NOMO-1 treated with dmso at 0.1 percent for 144 hours (cell line): ENCODE results near the gene SYT2.
"Not testable (repeated sequence)": the region's sequence is repeated elsewhere in the genome, so short reads cannot be mapped to it uniquely, and the experiment has no call there.

ENCODE experiments used
- DNase-seq: peaks from one replicate; lab custom pipeline; 2025; ENCODE audit not compliant: unreplicated experiment; lab: John Stamatoyannopoulos, UW

SYT2 gene

DNA sequence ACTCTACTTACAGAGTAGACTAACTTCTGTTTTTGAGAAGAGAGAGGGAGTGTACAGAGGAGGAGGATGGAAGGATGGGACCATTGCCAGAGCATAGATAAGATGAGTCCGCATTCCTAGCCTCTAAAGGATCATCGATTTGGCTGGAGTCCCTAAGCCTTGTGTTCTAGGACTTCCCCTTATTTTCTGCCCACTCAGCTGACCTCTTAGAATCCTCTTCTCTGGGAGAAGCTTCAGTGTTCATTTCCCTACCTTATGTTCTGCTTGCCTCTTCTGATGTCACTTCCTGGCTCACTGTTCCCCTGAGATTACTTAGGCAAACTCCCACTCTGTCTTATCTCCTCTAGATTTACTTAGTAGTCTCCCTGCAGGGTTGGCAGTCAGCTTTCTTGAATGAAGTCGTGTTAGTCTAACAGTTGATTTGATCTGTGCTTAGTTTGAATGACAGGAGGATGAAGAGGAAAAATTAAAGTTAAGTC lies 156.7 kb downstream of the SYT2 start:
- no peak for DNase-seq

DNA sequence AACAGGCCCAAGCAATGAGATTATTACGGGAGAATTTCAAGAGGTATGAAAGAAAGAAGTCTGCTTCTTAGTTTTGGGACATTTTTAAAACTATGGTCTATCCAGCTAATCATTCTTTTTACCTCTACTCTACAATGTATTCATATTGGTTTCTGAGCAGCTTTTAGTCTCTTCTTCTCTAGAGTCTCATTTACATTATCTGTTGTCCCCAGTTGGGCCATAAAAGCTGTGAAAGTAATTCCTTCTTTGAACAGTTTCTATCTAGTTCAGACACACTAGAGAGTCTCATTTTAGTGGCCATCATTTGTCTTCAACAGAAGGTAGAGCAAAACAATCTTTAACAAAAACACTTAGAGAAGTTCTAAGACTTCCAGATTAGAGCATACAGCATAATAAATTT lies 157.2 kb downstream of the SYT2 start:
- DNase-seq, result not testable (repeated sequence)

DNA sequence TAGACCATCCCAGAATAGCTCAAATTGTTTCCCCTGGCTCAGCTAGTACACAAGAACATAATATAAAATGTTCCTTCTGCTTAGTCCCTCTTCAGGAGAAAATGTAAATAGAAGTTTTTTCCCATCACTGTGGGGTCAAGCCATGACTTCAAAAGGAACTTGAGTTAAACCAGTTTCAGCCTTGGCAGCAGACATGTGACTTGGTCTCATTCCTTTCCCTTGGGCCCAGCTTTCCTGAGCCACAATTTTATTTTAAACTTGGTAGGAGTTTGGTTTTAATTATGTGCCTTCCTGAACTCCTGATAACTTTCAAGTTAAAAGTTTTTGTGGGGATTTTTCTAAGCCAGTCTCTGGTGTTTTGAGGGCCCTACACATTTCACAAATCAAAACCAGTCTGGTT lies 157.6 kb downstream of the SYT2 start:
- DNase-seq, result not testable (repeated sequence)

DNA sequence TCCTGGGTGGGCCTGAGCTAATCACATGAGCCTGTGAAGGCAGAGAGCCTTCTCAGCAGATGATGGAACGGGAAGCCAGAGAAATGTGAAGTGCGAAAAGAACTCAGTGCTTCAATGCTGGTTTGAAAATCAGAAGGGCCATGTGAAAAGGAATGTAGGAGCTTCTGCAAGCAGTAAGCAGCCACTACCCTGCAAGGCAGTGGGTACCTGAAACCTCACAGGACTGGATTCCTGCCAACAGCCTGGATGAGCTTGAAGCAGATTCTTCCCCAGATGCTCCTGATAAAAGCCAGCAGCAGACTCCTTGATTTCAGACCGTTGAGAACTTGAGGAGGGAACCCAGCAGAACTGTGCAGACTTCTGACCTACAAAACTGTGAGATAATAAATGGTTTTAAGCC lies 158.6 kb downstream of the SYT2 start:
- no peak for DNase-seq

DNA sequence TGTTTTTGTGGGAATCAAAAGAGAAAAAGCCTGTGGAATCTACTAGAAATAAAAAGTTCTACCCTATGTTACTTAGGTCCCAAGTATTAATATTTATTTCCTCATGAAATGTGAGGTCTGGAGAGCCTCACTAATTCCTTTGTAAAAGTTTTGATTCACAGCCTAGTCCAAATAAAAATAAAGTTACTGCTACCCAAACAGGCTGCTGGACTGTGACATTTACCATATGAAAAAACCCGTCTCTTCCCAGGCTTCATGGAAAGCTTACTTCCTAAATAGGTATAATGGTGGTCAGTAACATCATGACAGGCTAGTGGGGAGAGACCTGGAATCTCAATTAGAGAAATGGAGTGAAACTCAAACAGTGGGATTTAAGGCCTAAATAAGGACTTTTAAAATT lies 160.2 kb downstream of the SYT2 start:
- not testable (repeated sequence) for DNase-seq

DNA sequence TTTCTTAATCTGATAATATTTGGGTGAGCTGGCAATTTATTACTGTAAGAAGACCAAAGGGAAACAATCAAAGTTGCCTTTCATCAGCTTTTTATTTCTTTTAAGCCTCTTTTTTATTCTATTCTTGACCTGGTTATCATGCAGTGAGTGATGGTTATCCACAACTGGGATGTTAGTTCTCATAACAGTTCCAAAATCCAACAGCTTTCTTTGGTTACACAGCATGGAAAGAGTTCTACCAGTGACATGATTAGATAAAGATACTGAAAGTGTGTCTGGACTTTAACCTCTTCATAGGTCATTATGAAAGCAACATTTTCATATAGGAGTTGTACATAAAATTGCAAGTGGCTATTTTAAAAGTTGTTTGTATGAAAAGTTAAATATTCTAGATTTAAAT lies 163.0 kb downstream of the SYT2 start:
- DNase-seq, result no peak

DNA sequence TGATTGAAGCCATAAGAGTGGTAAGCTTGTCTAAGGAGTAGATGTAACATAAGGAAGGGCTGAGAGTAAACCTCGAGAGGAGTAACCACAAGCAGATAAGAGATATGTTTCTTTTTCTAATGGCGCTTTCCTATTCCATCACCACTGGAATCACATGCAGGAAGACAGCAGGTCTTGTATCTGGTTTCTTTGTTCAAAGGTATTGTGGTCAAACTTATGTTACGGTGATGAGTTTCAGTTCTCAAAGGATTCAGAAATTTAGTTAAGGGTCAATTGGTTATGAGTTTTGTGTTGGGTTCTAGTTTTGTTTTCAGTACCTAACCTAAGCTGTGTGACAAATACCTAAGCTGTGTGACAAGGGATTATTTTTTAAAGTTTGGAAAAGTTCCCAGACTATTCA lies 163.5 kb downstream of the SYT2 start:
- not testable (repeated sequence) for DNase-seq

DNA sequence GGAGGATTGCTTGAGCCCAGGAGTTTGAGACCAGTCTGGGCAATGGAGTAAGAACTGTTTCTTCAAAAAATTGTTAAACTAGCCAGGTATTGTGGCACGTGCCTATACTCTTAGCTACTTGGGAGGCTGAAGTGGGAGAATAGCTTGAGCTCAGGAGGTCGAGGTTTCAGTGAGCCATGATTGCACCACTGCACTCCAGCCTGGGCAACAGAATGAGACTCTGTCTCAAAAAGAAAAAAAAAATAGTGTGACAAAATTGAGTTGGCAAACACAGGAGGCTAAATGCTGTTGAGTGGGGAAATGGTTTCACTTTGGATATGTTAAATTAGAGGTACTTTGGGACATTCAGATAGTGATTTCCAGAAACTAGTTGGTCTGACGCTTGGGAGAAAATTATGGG lies 163.9 kb downstream of the SYT2 start:
- DNase-seq, result not testable (repeated sequence)

DNA sequence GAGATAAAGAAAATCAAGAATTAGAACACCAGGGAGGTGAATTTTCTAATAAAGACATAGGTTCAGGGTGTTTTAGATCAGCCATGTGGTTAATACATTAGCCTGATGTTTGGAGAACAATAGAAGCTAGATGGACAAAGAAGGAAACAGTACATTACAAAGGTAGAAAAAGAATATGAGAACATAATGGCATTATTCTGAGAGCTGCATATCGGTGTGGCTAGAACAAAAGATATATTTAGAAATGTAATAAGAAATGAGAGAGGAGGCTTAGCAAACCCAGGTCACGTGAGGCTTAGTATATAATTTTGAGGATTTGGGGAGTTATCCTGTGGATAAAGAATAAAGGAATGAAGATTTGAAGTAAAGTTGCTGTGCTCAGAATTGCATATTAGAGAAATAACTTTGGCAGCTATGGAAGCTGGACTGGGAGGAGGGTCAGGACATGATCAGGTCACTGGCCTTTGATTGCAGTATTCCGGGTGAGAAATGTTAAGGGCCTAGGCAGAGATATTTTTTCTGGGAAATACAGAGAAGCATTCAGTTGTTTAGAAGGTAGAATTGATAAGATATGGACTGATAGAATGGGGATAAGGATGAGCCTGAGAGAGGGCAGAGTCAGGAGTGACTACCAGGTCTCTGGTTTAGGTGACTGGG lies 164.5 kb downstream of the SYT2 start:
- not testable (repeated sequence) for DNase-seq

DNA sequence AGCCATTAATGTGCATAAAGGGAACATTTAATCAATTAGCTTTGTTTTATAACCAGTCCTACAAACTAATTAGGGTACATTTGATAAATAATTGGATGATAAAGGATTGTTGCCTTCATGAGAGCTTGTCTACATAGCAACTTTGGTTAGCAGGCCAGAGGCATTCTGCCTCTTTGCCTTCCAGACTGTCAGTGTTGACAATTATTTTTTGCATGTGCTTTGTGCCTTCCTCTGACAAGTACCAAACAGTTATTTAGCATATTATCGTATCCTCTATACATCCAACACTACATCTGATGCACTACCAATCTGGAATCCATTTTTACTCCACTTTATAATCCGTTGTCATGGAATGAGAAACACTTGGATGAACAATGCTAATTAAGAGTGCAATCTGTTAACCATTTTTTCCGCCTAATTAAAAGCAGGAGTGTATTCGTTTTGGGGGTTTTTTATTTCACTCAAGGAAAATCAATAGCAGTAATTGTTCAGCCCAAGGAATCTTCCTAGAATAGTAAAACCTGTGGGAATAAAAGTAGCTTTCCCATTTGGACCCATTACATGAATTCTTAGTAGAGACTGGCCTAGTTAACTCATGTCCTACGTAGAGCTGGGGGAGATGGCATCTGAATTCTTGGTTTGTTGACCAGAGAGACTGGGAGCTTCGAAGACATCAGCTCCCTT lies 165.3 kb downstream of the SYT2 start:
- DNase-seq, result not testable (repeated sequence)

DNA sequence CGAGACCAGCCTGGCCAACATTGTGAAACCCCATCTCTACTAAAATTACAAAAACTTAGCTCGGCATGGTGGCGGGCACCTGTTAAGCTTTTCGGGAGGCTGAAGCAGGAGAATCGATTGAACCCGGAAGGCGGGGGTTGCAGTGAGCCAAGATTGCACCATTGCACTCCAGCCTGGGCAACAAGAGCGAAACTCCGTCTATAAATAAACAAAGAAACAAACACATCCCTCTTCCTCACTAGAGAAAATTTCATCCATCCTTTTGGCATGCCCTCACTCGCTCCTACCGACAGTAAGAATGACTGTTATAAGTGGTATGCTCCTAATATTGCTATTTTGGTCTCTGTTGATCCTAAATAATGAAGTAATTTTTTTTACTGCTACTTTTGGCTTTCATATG lies 166.7 kb downstream of the SYT2 start:
- DNase-seq, result not testable (repeated sequence)

DNA sequence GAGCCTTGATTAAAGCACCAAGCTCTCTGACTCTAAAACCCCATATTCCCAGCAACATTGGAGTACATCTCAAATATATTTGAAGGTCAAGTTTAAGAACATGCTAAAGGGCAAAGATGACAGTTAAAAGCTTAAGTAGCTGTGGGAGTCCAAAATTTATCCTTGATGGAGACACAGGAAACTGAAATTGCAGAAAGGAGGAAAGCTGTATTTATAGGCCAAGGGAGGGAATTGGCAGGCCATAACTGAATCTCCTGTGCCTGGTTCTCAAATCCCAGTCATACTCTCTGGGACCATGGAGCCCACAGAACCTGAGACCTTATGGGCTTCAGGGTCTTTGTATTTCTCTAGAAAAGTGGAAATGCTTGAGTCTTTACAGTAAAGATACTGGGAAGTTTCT lies 167.8 kb downstream of the SYT2 start:
- DNase-seq, result not testable (repeated sequence)

DNA sequence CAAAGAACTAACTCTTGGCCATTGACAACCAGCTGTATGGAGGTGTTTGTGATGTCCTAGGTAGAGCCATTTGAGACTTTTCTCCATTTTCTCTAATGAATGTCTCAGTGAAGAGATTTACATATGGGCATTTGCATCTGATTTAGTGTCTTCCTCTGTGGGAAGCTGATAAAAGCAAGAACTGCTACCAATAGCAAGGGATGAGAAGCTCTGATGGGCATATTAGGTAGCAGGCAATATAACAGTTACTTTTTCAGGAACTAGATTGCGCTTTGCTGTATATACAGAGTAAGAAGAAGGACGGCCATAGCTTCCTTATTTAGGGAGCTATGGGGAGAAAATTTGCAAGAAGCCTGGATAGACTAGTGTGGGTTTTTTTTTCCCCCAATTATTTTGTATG lies 169.4 kb downstream of the SYT2 start:
- not testable (repeated sequence) for DNase-seq
